Measurements from ENCODE around the gene SCAPER.
"Not testable (repeated sequence)": the region's sequence is repeated elsewhere in the genome, so short reads cannot be mapped to it uniquely, and the experiment has no call there.

SCAPER gene

DNA sequence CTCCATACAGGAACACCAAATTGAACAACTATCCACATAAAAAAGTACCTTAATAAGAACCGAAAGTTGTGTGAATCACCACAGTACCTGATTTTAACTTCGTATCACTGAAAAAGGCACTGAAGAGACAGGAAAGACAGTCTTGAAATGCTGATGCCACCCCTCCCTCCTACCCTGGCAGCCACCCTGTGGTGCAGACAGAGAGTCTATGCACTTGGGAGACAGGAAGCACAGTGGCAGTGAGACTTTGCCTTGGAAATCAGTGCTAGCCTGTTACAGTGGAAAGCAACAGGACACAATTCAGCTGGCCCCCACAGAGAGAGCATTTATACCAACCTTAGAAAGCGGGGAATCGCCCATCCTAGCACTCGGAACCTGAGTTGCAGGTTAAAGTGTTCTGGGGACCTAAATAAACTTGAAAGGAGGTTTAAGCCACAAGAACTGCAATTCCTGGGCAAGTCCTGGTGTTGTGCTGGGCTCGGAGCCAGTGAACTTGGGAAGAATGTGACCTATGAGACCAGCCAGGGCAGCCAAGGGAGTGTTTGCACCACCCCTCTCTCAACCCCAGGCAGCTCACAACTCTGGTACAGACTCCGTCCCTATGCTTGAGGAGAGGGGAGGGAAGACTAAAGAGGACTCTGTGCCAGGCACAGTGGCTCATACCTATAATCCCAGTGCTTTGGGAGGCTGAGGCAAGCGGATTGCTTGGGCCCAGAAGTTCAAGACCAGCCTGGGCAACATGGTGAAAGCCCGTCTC lies 328.4 kb downstream of the SCAPER start:
- peak; percentile 36 for DNase-seq (ENCODE audit: low spot score)

DNA sequence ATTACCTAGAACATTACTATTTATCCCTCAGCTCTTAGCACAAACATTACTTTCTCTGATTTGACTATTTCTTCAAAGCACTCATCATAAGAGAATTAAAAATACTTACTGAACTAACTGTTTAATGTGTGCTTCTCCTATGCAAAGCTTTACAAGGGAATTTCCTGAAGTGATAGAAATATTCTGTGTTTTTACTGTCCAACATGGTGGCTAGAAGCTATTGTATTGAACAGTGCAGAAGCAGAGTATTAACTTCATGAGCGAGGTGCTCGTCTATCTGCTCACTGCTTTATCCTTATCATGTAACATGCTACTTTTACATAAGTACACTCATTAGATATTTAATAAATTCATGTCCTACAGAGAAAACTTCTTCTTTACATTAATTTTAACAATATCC lies 329.5 kb downstream of the SCAPER start:
- no peak for DNase-seq (ENCODE audit: low spot score)

GRCh38 chr15:76575274-76575673 lies 329.9 kb downstream of the SCAPER start:
- DNase-seq (ENCODE audit: low spot score) = no peak

- DNase-seq (ENCODE audit: low spot score) = no peak
These were observed 332.2 kb downstream of the SCAPER start for GRCh38 chr15:76572983-76573314.

DNA sequence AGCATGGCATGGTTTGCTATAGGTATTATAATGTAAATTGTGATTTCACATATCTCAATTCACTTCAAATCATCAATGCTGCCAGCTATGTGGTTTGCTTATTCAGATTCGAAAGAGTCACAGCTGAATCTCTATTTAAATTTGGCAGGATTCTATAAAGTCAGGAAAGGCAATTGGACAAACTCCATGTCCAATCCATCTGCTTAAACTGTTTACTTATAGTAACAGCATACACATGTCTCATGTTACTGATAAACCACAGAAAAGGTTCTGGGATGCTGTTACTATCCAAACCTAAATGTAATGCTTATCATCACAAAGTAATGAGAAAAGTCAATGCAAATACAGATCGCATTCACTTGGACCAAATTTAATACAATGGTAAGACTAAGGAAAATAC lies 338.9 kb downstream of the SCAPER start:
- DNase-seq (ENCODE audit: low spot score) = no peak

DNA sequence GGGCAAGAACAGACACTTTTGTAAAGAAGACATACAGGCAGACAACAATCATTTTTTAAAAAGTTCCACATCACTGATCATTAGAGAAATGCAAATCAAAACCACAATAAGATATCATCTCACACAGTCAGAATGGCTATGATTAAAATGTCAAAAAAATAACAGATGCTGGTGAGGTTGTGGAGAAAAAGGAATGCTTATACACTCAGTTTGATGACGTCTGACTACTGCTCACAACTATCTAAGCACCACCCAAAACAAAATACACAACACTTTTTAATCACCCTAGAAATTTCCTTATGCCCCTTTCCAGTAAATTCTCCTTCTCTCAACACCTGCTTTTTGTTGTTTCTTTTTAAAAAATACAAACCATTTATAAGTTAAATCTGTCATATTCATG lies 339.8 kb downstream of the SCAPER start:
- DNase-seq (ENCODE audit: low spot score) = no peak

- no peak for DNase-seq (ENCODE audit: low spot score)
These were observed 349.9 kb downstream of the SCAPER start for GRCh38 chr15:76555247-76555646.

DNA sequence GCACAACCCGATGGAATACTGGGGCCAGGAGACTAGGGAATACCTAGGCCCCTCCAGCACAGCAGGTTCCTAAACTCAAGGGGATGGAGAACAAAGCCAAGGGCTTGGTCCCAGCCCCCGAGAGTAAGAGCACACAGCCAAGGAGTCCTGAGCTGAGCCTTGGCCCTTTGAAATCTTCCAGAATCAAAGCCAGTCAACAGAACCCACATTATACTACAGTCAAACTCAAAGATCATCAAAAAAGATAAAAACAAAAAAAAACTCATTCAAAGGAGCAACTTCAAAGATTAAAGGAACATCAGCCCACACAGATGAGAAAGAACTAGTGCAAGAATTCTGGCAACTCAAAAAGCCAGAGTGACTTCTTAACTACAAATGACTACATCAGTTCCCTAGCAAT lies 351.6 kb downstream of the SCAPER start:
- DNase-seq (ENCODE audit: low spot score) = no peak

- no peak for DNase-seq (ENCODE audit: low spot score)
These were observed 352.0 kb downstream of the SCAPER start for GRCh38 chr15:76553102-76553501.

DNA sequence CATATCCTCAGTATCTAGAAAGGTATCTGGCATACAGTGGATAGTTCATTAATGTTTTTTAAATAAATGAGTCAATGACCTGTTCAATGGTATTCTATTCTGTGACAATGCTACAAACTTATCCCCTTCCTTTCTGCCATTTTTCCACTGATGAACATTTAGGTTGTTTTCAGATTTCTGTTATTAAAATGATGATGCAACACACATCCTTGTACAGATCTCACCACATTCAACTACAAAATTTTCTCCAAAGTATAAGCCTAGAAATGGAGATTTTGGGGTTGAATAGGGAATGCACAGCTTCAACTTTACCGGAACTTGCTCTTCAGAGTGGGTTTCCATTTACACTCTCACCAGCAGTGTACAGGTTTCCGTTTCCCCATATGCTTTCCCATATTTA lies 358.3 kb downstream of the SCAPER start:
- no peak for DNase-seq (ENCODE audit: low spot score)

GRCh38 chr15:76533995-76534394 lies 371.1 kb downstream of the SCAPER start:
- no peak for DNase-seq (ENCODE audit: low spot score)

- no peak for DNase-seq (ENCODE audit: low spot score)
These were observed 371.9 kb downstream of the SCAPER start for GRCh38 chr15:76533060-76533820.

DNA sequence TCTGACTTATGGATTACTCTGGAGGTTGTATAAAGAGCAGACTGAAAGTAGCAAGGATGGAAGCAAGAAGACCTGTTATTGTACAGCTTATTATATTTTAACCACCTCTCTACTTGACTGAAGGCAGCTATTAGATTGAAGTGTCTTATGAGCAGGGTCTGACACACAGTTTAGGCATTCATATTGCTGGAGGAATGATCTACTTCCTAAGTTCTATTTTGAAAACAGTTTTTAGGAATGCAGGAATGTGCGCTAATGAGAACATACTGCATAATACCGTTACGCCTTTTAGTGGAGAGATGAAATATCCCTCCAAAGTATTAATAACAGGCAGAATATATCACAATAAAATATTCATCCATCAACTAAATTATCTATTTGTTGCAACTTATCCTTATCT lies 375.2 kb downstream of the SCAPER start:
- no peak for DNase-seq (ENCODE audit: low spot score)

- DNase-seq (ENCODE audit: low spot score) = no peak
These were observed 379.0 kb downstream of the SCAPER start for GRCh38 chr15:76526111-76526510.

DNA sequence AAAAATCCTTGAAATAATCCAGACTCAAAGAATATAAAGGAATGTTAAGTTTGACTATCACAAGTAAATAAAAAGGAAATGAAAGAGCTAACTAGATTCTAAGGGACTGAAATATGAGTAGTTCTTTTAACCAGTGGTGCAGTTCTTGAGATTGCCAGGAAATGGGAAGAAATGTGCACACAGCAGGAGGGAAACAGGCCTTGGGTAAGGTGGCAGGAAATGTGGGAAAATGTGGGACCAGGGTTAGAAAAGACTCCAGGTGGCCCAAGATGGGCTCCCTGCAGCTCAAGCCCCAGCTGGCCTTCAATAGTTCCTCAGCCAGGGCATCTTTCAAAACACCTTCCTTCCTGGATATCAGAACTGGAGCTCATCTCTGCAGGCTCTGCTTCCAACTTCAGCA lies 387.2 kb downstream of the SCAPER start:
- DNase-seq (ENCODE audit: low spot score) = no peak

DNA sequence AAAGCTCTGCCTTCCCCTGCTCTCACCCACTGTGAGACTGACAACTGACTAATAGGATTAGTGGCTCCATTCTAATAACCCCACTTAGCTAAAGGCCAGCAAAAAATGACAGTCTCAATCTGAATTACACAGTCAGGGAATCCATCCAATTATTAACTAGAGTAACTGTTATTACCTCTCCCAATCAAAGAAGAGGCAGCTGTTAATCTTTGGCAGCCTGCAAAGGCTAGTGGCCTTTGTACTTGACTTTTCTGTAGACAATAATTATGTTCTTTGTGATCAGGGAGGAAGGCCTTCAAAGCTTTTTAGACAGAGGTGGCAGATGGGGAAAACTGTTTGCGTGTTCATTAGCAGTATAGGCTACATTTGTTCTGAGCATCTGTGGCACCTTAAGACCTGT lies 390.9 kb downstream of the SCAPER start:
- no peak for DNase-seq (ENCODE audit: low spot score)

GRCh38 chr15:76512971-76513370 lies 392.2 kb downstream of the SCAPER start:
- DNase-seq (ENCODE audit: low spot score) = no peak

GRCh38 chr15:76510663-76511062 lies 394.5 kb downstream of the SCAPER start:
- DNase-seq (ENCODE audit: low spot score) = not testable (repeated sequence)

DNA sequence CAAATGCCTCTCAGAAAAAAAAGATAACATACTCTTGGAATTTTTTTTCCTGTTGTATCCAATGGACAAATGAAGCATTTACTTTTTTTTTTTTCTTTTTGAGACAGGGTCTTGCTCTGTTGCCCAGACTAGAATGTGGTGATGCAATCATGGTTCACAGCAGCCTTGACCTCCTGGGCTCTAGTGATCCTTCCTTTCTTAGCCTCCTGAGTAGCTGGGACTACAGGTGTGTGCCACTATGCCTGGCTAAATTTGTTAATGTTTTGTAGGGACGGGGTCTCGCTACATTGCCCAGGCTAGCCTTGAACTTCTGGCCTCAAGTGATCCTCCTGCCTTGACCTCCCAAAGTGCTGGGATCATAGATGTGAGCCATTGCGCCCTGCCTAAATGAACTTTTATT lies 401.3 kb downstream of the SCAPER start:
- DNase-seq (ENCODE audit: low spot score) = no peak

DNA sequence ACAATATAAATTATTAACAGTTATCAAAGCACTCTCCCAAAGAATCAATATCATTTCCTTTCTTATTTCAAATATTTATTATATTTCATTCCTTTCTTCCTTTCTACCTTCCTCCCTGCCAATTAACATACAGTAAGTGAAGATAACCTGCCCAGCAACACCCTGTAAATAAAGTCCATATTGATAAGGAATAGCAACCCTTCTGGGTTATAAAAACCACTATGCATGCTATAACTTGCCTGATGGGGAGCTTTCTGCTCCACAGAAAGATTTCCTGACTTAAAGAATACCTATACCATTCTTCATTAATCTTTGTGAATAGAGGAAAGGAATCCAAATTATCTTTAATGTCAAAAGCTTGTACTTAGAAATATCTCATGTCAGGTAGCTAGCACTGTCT lies 402.0 kb downstream of the SCAPER start:
- no peak for DNase-seq (ENCODE audit: low spot score)

DNA sequence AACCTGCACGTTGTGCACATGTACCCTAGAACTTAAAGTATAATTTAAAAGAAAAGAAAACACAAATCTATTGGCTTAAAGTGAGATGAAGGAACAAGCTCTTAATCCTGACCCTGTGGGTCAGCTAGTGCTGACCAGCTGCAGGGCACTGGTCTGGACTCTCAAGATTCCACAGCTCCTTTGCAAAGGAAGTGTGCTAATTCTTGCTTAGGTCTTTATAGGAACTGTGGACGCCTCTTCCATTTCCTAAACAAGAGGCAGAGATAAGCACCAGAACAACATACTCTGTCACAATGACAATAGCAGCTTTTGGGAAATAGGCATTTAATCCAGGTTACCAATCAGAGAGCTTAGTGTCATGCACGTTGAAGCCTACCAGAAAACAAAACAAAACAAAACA lies 402.5 kb downstream of the SCAPER start:
- no peak for DNase-seq (ENCODE audit: low spot score)

GRCh38 chr15:76502185-76502584 lies 403.0 kb downstream of the SCAPER start:
- DNase-seq (ENCODE audit: low spot score) = not testable (repeated sequence)

GRCh38 chr15:76501726-76502125 lies 403.4 kb downstream of the SCAPER start:
- DNase-seq (ENCODE audit: low spot score) = peak; percentile 12

DNA sequence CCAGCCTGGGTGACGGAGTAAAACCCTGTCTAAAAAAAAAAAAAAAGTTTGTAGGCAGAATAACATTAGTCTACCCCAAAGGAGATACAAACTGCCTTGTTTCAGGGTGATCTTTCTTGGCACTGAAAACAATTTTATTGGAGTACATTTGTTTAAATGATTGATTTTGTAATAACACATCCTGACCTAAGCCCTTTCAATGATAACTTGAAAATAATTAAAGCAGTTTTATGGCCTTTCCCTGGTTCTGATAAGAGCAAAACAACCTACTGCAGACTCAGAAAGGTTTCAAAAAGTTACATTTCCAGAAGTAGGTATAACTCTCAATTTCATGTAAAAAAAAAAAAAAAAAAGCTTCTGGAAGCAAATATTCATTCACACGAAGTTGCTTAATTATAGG lies 404.1 kb downstream of the SCAPER start:
- DNase-seq (ENCODE audit: low spot score) = no peak

All from AG20443 (cell line).